Mesendoderm (in vitro differentiated cells): ENCODE data around the gene SLC8A3.

Experiments used
- DNase-seq: peaks from one replicate; pipeline ENCODE4 v3.0.0; 2013
- H2AK5ac ChIP-seq: 2 replicates; pipeline ENCODE4 v1.6.1; 2013; ENCODE audit warnings: low read length, inconsistent platforms
- H2BK120ac ChIP-seq: 2 replicates; pipeline ENCODE4 v1.6.1; 2013; ENCODE audit warnings: low read depth, mild to moderate bottlenecking, low read length, moderate library complexity, mixed read lengths
- H2BK15ac ChIP-seq: replicated peaks from 2 replicates; pipeline ENCODE4 v1.6.1; 2013; ENCODE audit warnings: low read depth, mild to moderate bottlenecking, moderate library complexity
- H2BK5ac ChIP-seq: 2 replicates; pipeline ENCODE4 v1.6.1; 2013; ENCODE audit warnings: low read length, inconsistent platforms
- H3K18ac ChIP-seq: 2 replicates; pipeline ENCODE4 v1.6.1; 2013; ENCODE audit warnings: mild to moderate bottlenecking, low read length, mixed read lengths
- H3K23ac ChIP-seq: one replicate; pipeline ENCODE4 v1.6.1; 2013; ENCODE audit warnings: low read length
- H3K27ac ChIP-seq: 2 replicates; pipeline ENCODE4 v1.5.1; 2013; ENCODE audit warnings: low read depth, mild to moderate bottlenecking, inconsistent platforms, low read length, moderate library complexity
- H3K27me3 ChIP-seq: 2 replicates; pipeline ENCODE4 v1.6.1; 2013; ENCODE audit warnings: low read length, control low read depth, mild to moderate bottlenecking, inconsistent platforms; ENCODE audit not compliant: insufficient read depth, poor library complexity
- H3K36me3 ChIP-seq: 2 replicates; pipeline ENCODE4 v1.6.1; 2013; ENCODE audit warnings: low read length, inconsistent platforms; ENCODE audit not compliant: control insufficient read depth, insufficient read depth
- H3K4ac ChIP-seq: one replicate; pipeline ENCODE4 v1.6.1; 2013; ENCODE audit warnings: low read depth, mild to moderate bottlenecking, low read length, moderate library complexity
- H3K4me1 ChIP-seq: 2 replicates; pipeline ENCODE4 v1.6.1; 2013; ENCODE audit warnings: low read depth, low read length, inconsistent platforms; ENCODE audit not compliant: control insufficient read depth
- H3K4me2 ChIP-seq: 2 replicates; pipeline ENCODE4 v1.6.1; 2013; ENCODE audit warnings: low read length
- H3K4me3 ChIP-seq: 2 replicates; pipeline ENCODE4 v1.5.1; 2013; ENCODE audit warnings: mild to moderate bottlenecking, low read length
- H3K56ac ChIP-seq: one replicate; pipeline ENCODE4 v1.6.1; 2013; ENCODE audit warnings: low read length
- H3K79me1 ChIP-seq: 2 replicates; pipeline ENCODE4 v1.6.1; 2013; ENCODE audit warnings: low read length, inconsistent platforms
- H3K79me2 ChIP-seq: 2 replicates; pipeline ENCODE4 v1.6.1; 2013; ENCODE audit warnings: mild to moderate bottlenecking, low read length; ENCODE audit not compliant: control insufficient read depth, insufficient read depth
- H3K9ac ChIP-seq: 2 replicates; pipeline ENCODE4 v1.6.1; 2013; ENCODE audit warnings: low read length, inconsistent platforms
- H4K5ac ChIP-seq: one replicate; pipeline ENCODE4 v1.6.1; 2013; ENCODE audit warnings: low read length
- H4K8ac ChIP-seq: one replicate; pipeline ENCODE4 v1.6.1; 2013; ENCODE audit warnings: low read depth, mild to moderate bottlenecking, control low read depth, low read length, moderate library complexity
- WGBS: extraction: QIAGEN DNeasy Blood & Tissue Kit; methylation state at CpG from one replicate; pipeline ENCODE4 v1.1.7; 2013; ENCODE audit warnings: low lambda C conversion rate, missing lambda C conversion rate; ENCODE audit not compliant: insufficient coverage; ENCODE audit errors: extremely low coverage; 5-methylcytosine and 5-hydroxymethylcytosine counted together

SLC8A3 gene

DNA sequence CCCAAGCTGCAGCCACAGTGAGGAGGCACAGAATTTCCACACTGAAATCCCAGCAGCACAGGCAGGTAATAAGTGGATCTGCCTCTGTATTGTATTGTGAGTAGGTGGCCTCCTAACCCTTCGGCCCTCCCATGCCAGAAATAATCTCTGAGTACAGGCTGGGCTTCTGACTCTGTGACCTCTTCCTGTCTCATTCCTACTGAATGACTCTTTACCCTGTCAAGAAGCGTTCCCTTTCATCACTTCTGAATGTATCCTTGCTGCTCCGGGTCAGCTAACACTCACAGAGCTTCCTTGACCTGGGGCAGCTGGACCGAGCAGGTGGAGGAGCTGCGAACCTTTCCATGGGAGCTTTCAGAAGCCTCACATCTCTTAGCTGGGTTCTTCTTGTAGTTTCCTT, 119.6 kb downstream of the SLC8A3 start:
- H2AK5ac ChIP-seq = no peak overlapping the region
- H3K36me3 ChIP-seq = no peaks in the 10 kb centered on the region
- WGBS = no CpG with 5 or more reads among the region's 5 CpGs
- H3K4me2 ChIP-seq = no peak overlapping the region
- H3K79me1 ChIP-seq = no peaks in the 10 kb centered on the region
- H3K18ac ChIP-seq = no peak overlapping the region
- H3K56ac ChIP-seq = no peak overlapping the region
- no peak overlapping the region for H3K27ac ChIP-seq
- H3K4ac ChIP-seq = no peak overlapping the region
- H3K4me3 ChIP-seq = no peak overlapping the region
- no peak overlapping the region for H4K8ac ChIP-seq
- no peaks in the 10 kb centered on the region for H3K79me2 ChIP-seq
- H4K5ac ChIP-seq = no peak overlapping the region
- no peak overlapping the region for H2BK5ac ChIP-seq
- DNase-seq = no peak
- no peak overlapping the region for H3K9ac ChIP-seq
- no peak overlapping the region for H3K23ac ChIP-seq
- no peak overlapping the region for H2BK120ac ChIP-seq
- no peak overlapping the region for H2BK15ac ChIP-seq
- H3K27me3 ChIP-seq = no peaks in the 10 kb centered on the region
- no peaks in the 10 kb centered on the region for H3K4me1 ChIP-seq

DNA sequence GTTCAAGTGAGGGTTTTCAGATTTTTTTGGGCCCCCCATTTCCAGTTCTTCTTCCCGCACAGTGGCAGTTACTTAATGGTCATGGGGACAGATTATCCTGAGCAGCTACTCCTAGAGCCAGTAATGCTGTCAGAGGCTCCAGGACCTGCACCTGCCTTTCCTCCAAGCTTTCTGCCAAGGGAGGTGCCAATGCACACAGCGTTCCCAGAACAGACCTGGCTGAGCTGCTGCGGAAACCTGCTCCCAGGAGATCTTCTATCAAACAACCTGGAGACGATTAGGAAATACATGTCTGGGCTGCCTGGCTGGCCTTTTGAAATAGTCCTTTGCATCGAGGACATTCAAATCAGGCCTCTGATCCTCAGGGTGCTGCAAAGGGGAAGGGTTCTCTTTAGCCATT, 120.9 kb downstream of the SLC8A3 start:
- no peak overlapping the region for H3K4me2 ChIP-seq
- H3K4ac ChIP-seq = no peak overlapping the region
- no peaks in the 10 kb centered on the region for H3K79me2 ChIP-seq
- no peak for DNase-seq
- no peak overlapping the region for H4K8ac ChIP-seq
- no peaks in the 10 kb centered on the region for H3K79me1 ChIP-seq
- H2AK5ac ChIP-seq = no peak overlapping the region
- no peak overlapping the region for H3K23ac ChIP-seq
- no peak overlapping the region for H2BK5ac ChIP-seq
- H3K18ac ChIP-seq = no peak overlapping the region
- H3K4me1 ChIP-seq = no peaks in the 10 kb centered on the region
- H3K27ac ChIP-seq = no peak overlapping the region
- no peaks in the 10 kb centered on the region for H3K36me3 ChIP-seq
- no peak overlapping the region for H2BK120ac ChIP-seq
- H3K27me3 ChIP-seq = no peaks in the 10 kb centered on the region
- H3K4me3 ChIP-seq = no peak overlapping the region
- no peak overlapping the region for H4K5ac ChIP-seq
- no peak overlapping the region for H2BK15ac ChIP-seq
- H3K56ac ChIP-seq = no peak overlapping the region
- H3K9ac ChIP-seq = no peak overlapping the region
- no CpG with 5 or more reads among the region's 5 CpGs for WGBS

DNA sequence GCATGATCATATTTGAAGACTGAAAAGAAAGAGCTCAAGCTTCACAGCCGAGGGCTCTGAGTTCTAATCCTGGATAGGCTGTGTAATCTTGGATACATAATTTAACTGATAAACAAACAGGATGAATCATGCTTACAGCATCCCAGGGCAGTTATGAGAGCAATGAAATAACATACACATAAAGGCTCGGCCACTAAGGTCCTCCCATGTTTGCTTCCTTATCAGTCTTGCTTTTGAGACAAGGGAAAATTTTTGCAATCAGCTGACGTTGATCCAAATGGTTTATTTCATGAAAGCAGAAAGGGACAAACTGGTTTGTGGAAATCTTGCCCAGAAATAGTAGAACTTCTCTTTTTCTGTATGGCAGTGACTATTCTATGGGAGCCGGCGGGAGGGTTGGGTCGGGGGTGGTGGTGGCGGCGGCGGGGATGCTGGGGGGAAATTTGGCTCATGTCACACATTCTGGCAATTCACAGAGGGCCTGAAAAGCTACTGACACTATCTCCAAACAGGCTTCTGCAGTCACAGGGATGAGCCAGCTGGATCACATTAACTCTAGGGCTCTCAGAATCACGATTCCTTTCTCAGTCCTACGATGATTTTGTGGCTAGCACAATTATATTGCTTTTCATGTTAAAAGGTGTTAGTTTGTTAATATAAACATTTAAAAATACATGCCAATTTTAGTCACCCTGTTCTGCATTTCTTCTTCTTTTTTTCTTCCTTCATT, 124.5 kb downstream of the SLC8A3 start:
- no peak overlapping the region for H4K5ac ChIP-seq
- no peak overlapping the region for H4K8ac ChIP-seq
- H2AK5ac ChIP-seq = no peak overlapping the region
- H2BK15ac ChIP-seq = no peak overlapping the region
- no peak overlapping the region for H3K18ac ChIP-seq
- no peak overlapping the region for H3K23ac ChIP-seq
- no peak overlapping the region for H2BK120ac ChIP-seq
- H2BK5ac ChIP-seq = no peak overlapping the region
- peaks cover 4% of the 10 kb centered on the region for H3K4me1 ChIP-seq
- H3K4me3 ChIP-seq = no peak overlapping the region
- no peaks in the 10 kb centered on the region for H3K36me3 ChIP-seq
- H3K56ac ChIP-seq = no peak overlapping the region
- no peak for DNase-seq
- no CpG with 5 or more reads among the region's 11 CpGs for WGBS
- H3K79me1 ChIP-seq = no peaks in the 10 kb centered on the region
- H3K27ac ChIP-seq = no peak overlapping the region
- no peaks in the 10 kb centered on the region for H3K27me3 ChIP-seq
- no peaks in the 10 kb centered on the region for H3K79me2 ChIP-seq
- no peak overlapping the region for H3K9ac ChIP-seq
- H3K4me2 ChIP-seq = no peak overlapping the region
- no peak overlapping the region for H3K4ac ChIP-seq

DNA sequence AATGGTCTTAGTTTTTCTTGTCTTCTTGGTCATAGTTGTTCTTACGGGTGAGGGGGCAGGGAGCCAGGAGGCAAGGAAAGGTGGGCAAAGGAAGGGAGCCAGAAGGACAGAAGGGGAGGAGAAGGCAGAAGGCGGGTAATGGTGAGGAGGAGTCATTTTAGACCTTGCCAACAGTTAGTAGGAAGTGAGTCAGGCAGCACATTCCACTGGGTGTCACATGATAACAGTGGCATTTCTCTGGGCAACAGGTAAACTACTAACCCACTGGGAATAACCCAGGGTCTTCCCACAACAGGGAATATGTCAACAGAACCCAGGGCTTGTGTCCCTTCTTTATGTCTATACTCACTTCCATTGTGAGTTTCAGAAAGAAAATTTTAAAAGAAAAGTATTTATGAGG, 127.6 kb downstream of the SLC8A3 start:
- DNase-seq = peak; percentile 38
- H3K56ac ChIP-seq = no peak overlapping the region
- H3K18ac ChIP-seq = no peak overlapping the region
- H3K27me3 ChIP-seq = no peaks in the 10 kb centered on the region
- no peak overlapping the region for H2BK120ac ChIP-seq
- H3K36me3 ChIP-seq = no peaks in the 10 kb centered on the region
- H3K23ac ChIP-seq = no peak overlapping the region
- peaks cover 4% of the 10 kb centered on the region for H3K4me1 ChIP-seq
- no peak overlapping the region for H2AK5ac ChIP-seq
- no peak overlapping the region for H3K4ac ChIP-seq
- H3K27ac ChIP-seq = no peak overlapping the region
- no peak overlapping the region for H4K8ac ChIP-seq
- no CpG with 5 or more reads among the region's 2 CpGs for WGBS
- no peak overlapping the region for H3K4me2 ChIP-seq
- H3K79me1 ChIP-seq = no peaks in the 10 kb centered on the region
- no peaks in the 10 kb centered on the region for H3K79me2 ChIP-seq
- no peak overlapping the region for H4K5ac ChIP-seq
- H2BK15ac ChIP-seq = no peak overlapping the region
- no peak overlapping the region for H2BK5ac ChIP-seq
- no peak overlapping the region for H3K9ac ChIP-seq
- no peak overlapping the region for H3K4me3 ChIP-seq

DNA sequence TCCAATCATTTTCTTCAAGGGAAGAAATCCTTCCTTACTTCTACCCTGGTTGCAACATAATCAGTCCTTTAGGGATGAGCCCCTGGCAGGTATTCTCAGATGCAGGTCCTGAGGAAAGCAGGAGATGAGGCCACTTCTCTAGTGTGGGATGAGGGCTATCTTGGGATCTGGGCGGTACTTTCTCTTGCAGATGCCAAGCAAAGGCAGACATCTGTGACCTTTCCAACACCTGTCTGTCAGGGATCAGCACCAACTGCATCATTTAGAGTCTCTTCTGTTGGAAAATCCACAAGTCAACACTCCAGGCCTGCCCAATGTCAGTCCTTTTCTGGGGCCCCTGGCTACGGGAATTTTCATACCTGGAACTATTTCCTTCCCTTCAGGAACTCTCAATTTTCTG, 129.2 kb downstream of the SLC8A3 start:
- H2BK120ac ChIP-seq = no peak overlapping the region
- no peak overlapping the region for H3K27ac ChIP-seq
- H2AK5ac ChIP-seq = no peak overlapping the region
- no peak overlapping the region for H2BK15ac ChIP-seq
- H3K9ac ChIP-seq = no peak overlapping the region
- H3K79me2 ChIP-seq = no peaks in the 10 kb centered on the region
- no peaks in the 10 kb centered on the region for H3K79me1 ChIP-seq
- no peak for DNase-seq
- no peaks in the 10 kb centered on the region for H3K27me3 ChIP-seq
- H3K4ac ChIP-seq = no peak overlapping the region
- peaks cover 4% of the 10 kb centered on the region for H3K4me1 ChIP-seq
- no peak overlapping the region for H3K4me2 ChIP-seq
- no peak overlapping the region for H4K5ac ChIP-seq
- H3K23ac ChIP-seq = no peak overlapping the region
- H3K18ac ChIP-seq = no peak overlapping the region
- H4K8ac ChIP-seq = no peak overlapping the region
- H3K36me3 ChIP-seq = no peaks in the 10 kb centered on the region
- no peak overlapping the region for H3K4me3 ChIP-seq
- no peak overlapping the region for H2BK5ac ChIP-seq
- no CpG with 5 or more reads among the region's 2 CpGs for WGBS
- H3K56ac ChIP-seq = no peak overlapping the region

DNA sequence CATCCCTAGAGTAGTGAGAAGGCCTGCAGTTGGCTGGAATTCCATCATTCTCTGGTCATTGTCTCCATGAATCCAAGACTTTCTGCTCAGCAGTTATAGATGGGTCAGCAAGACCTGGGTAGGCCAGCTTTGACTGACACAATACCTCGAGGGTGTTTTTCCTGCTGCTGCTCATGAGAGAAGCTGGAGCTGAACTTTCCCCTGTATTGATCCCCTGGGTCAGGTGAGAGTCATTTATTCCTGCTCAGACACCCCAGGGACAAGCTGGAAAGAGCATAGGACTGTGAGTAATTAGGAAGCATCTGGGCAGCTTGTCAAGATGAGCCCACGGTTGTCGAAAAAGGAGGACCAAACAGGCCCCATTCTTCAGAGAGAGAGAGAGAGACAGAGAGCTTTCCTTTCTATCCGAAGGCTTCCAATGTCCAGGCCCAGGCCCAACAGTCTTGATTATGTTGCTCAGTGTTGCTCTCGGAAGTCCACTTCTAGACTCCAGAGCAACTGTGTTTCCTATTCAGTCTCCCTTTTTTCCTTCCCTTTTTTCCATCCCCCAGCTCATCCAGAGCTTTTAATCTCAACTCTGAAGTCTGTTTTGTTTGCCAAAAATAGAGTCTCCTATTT, 131.1 kb downstream of the SLC8A3 start:
- Histone ChIP-seq H3K4me3 (no peak overlapping the region), H3K9ac (no peak overlapping the region), H3K36me3 (no peaks in the 10 kb centered on the region), H3K27ac (no peak overlapping the region), H3K18ac (no peak overlapping the region), H3K4me1 (peaks cover 4% of the 10 kb centered on the region), H3K56ac (no peak overlapping the region), H4K5ac (no peak overlapping the region), H2AK5ac (no peak overlapping the region), H3K4me2 (no peak overlapping the region), H3K27me3 (no peaks in the 10 kb centered on the region), H4K8ac (no peak overlapping the region), H2BK120ac (no peak overlapping the region), H2BK15ac (no peak overlapping the region), H3K79me2 (no peaks in the 10 kb centered on the region), H3K4ac (no peak overlapping the region), H3K79me1 (no peaks in the 10 kb centered on the region), H2BK5ac (no peak overlapping the region), H3K23ac (no peak overlapping the region)
- no peak for DNase-seq
- WGBS = no CpG with 5 or more reads among the region's 5 CpGs
